Measurements from ENCODE around the gene NDUFA13. TPM values are rescaled to one million over a fixed set of nuclear protein-coding genes. Genes with fewer than 3 reads are reported as not detected.

Gene NDUFA13
- total RNA-seq, 4 donors from 2014 or later: 31.4 to 179 (median 108) TPM

DNA sequence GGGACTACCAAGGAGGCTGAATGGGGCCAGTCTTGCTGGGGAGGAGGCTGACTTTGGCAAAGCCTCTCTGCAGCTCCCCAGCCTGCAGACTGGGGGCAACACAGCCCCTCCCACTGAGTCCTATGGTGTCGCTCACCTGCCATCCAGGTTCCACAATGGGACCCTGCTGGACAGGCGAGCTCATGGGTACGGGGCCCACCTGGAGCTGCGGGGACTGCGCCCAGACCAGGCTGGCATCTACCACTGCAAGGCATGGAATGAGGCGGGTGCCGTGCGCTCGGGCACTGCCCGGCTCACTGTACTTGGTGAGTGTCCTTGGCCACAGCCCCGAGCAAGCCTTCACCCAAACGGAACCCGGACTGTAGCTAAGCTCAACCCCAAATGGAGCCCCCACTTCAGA, 27.1 kb downstream of the NDUFA13 start:
- TF ChIP-seq, protein P1, sequence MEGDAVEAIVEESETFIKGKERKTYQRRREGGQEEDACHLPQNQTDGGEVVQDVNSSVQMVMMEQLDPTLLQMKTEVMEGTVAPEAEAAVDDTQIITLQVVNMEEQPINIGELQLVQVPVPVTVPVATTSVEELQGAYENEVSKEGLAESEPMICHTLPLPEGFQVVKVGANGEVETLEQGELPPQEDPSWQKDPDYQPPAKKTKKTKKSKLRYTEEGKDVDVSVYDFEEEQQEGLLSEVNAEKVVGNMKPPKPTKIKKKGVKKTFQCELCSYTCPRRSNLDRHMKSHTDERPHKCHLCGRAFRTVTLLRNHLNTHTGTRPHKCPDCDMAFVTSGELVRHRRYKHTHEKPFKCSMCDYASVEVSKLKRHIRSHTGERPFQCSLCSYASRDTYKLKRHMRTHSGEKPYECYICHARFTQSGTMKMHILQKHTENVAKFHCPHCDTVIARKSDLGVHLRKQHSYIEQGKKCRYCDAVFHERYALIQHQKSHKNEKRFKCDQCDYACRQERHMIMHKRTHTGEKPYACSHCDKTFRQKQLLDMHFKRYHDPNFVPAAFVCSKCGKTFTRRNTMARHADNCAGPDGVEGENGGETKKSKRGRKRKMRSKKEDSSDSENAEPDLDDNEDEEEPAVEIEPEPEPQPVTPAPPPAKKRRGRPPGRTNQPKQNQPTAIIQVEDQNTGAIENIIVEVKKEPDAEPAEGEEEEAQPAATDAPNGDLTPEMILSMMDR (IDR thresholded peaks at IDR 0.05): no peak
- no peak for TF ChIP-seq POLR2A (IDR thresholded peaks at IDR 0.05)
- WGBS, 2 donors: 92 to 97% methylated on average over 4 to 12 of the region's 13 CpGs
- no peak overlapping the region for H3K4me3 ChIP-seq (ENCODE audit: low read depth, poor library complexity, severe bottlenecking)
- intact Hi-C loops (cut with DNase I; ENCODE audit: low total_unique reads): no loop called here
- no peak for DNase-seq (ENCODE audit: low spot score in 2 of 2)

GRCh38 chr19:19543640-19544039, 27.6 kb downstream of the NDUFA13 start:
- H3K4me3 ChIP-seq (ENCODE audit: low read depth, poor library complexity, severe bottlenecking): no peak overlapping the region
- no peak for DNase-seq (ENCODE audit: low spot score in 2 of 2)
- intact Hi-C loops (cut with DNase I; ENCODE audit: low total_unique reads): no loop called here
- TF ChIP-seq POLR2A (IDR thresholded peaks at IDR 0.05): no peak
- TF ChIP-seq, protein P1 (IDR thresholded peaks at IDR 0.05): no peak
- 90 to 92% methylated on average over 13 to 19 of the region's 19 CpGs for WGBS, 2 donors

DNA sequence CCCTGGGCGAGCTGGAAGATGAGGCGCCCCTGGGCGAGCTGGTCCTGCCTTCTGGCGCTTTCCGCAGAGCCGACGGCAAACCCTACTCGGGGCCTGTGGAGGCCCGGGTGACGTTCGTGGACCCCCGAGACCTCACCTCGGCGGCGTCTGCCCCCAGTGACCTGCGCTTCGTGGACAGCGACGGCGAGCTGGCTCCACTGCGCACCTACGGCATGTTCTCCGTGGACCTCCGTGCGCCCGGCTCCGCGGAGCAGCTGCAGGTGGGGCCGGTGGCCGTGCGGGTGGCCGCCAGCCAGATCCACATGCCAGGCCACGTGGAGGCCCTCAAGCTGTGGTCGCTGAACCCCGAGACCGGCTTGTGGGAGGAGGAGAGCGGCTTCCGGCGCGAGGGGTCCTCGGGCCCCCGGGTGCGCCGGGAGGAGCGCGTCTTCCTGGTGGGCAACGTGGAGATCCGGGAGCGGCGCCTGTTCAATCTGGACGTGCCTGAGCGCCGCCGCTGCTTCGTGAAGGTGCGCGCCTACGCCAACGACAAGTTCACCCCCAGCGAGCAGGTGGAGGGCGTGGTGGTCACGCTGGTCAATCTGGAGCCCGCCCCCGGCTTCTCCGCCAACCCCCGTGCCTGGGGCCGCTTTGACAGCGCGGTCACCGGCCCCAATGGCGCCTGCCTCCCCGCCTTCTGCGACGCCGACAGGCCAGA, 28.4 kb downstream of the NDUFA13 start:
- WGBS, 2 donors: 90% methylated on average over 73 to 74 of the region's 75 CpGs
- intact Hi-C loops (cut with DNase I; ENCODE audit: low total_unique reads): no loop called here
- TF ChIP-seq POLR2A (IDR thresholded peaks at IDR 0.05): no peak
- TF ChIP-seq, protein P1 (IDR thresholded peaks at IDR 0.05): no peak
- H3K4me3 ChIP-seq (ENCODE audit: low read depth, poor library complexity, severe bottlenecking): no peak overlapping the region
- no peak for DNase-seq (ENCODE audit: low spot score in 2 of 2)

- H3K4me3 ChIP-seq (ENCODE audit: low read depth, poor library complexity, severe bottlenecking): no peak overlapping the region
- TF ChIP-seq POLR2A (IDR thresholded peaks at IDR 0.05): no peak
- TF ChIP-seq, protein P1 (IDR thresholded peaks at IDR 0.05): no peak
- intact Hi-C loops (cut with DNase I; ENCODE audit: low total_unique reads): no loop called here
- 92 to 94% methylated on average over 51 of the region's 53 CpGs for WGBS, 2 donors
- no peak for DNase-seq (ENCODE audit: low spot score in 2 of 2)
Measured at GRCh38 chr19:19544954-19545591, 29.0 kb downstream of the NDUFA13 start.

- intact Hi-C loops (cut with DNase I; ENCODE audit: low total_unique reads): no loop called here
- DNase-seq (ENCODE audit: low spot score in 2 of 2): no peak
- no peak overlapping the region for H3K4me3 ChIP-seq (ENCODE audit: low read depth, poor library complexity, severe bottlenecking)
- 93 to 96% methylated on average over 23 of the region's 23 CpGs for WGBS, 2 donors
- TF ChIP-seq, protein P1 (IDR thresholded peaks at IDR 0.05): no peak
- no peak for TF ChIP-seq POLR2A (IDR thresholded peaks at IDR 0.05)
Measured at GRCh38 chr19:19545707-19546106, 29.7 kb downstream of the NDUFA13 start.
